ENCODE data around the gene STIM2.

The STIM2 gene

DNA sequence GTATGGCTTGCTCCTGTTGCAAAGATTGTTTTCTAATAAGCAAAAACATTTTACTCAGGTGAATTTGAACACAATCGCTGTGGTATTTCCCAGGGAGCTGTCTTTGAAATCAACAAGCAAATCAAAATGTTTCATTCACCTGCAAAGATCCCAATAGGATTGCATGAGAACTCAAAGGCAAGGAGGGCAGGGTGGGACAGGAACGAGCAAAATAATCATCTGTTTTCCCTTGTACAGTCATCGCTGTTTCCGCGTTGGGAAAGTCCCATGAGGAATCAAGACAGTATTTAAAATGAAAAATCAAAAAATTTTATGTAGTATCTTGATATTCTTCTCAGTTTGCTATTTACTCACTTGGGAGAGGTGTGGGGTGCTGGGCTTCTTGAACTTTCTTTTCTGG, 198.8 kb downstream of the STIM2 start:
- Histone ChIP-seq H3K27ac (ENCODE audit: low read depth, low read length) (no peak overlapping the region), H3K4me3 (ENCODE audit: low read length) (no peak overlapping the region), H3K9me3 (ENCODE audit: insufficient read depth, low read depth, low read length) (no peaks in the 10 kb centered on the region), H3K4me1 (ENCODE audit: insufficient read depth, low read length) (peaks cover 8% of the 10 kb centered on the region; the same call in 1 of the 2 replicates), H3K36me3 (ENCODE audit: insufficient read depth, low read length) (no peaks in the 10 kb centered on the region), H3K9ac (ENCODE audit: low read depth, low read length) (no peak overlapping the region), H3K27me3 (ENCODE audit: insufficient read depth, low read length) (no peaks in the 10 kb centered on the region)
- 97% methylated on average over 5 of the region's 5 CpGs for WGBS

- H3K9ac ChIP-seq (ENCODE audit: low read depth, low read length): no peak overlapping the region
- no peak overlapping the region for H3K4me3 ChIP-seq (ENCODE audit: low read length)
- peaks cover 5% of the 10 kb centered on the region; the same call in 1 of the 2 replicates for H3K4me1 ChIP-seq (ENCODE audit: insufficient read depth, low read length)
- 92% methylated on average over 7 of the region's 7 CpGs for WGBS
- no peaks in the 10 kb centered on the region for H3K36me3 ChIP-seq (ENCODE audit: insufficient read depth, low read length)
- H3K9me3 ChIP-seq (ENCODE audit: insufficient read depth, low read depth, low read length): no peaks in the 10 kb centered on the region
- H3K27ac ChIP-seq (ENCODE audit: low read depth, low read length): no peak overlapping the region
- no peaks in the 10 kb centered on the region for H3K27me3 ChIP-seq (ENCODE audit: insufficient read depth, low read length)
These were observed 201.6 kb downstream of the STIM2 start for GRCh38 chr4:27062256-27062655.

GRCh38 chr4:27066591-27066990, 205.9 kb downstream of the STIM2 start:
- no peak overlapping the region for H3K9ac ChIP-seq (ENCODE audit: low read depth, low read length)
- 96% methylated on average over 3 of the region's 3 CpGs for WGBS

DNA sequence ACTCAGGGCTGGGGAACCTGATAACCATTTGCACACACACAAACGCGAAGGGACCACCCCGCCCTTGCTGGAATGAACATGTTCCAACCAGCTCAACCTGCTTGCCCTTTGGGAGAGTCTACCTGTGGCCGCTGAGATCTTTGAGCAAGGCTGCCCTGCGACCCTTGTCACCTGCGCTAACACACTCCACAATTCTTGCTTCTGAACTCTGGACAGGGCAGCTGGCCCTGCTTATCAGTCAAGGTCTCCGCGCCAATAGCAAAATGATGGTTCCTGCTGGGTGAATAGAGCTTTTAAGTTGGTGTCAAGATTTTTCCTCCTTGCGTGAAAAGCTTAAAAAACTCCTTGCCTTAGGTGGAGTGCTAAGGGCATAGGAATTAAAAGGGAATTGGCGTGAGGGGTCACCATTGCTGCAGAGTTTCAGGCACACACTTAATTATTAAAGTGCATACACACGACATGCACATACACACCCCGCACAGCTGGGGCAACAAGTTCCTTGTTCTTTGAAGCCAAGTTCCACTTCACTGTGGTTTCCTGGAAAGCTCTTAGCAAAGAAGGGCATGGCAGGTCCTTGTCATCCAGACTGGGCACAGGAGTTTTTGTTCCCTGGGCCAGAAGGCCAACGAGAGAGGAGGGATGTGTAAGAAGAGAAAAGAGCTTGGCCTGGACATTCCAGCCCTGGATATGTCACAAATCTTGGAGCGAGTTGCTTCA, 207.7 kb downstream of the STIM2 start:
- H3K27me3 ChIP-seq (ENCODE audit: insufficient read depth, low read length): no peaks in the 10 kb centered on the region
- no peaks in the 10 kb centered on the region for H3K4me1 ChIP-seq (ENCODE audit: insufficient read depth, low read length)
- H3K9me3 ChIP-seq (ENCODE audit: insufficient read depth, low read depth, low read length): no peaks in the 10 kb centered on the region
- no peak overlapping the region for H3K4me3 ChIP-seq (ENCODE audit: low read length)
- WGBS: 94% methylated on average over 14 of the region's 14 CpGs
- H3K36me3 ChIP-seq (ENCODE audit: insufficient read depth, low read length): no peaks in the 10 kb centered on the region
- H3K27ac ChIP-seq (ENCODE audit: low read depth, low read length): no peak overlapping the region
- no peak overlapping the region for H3K9ac ChIP-seq (ENCODE audit: low read depth, low read length)

More at GRCh38 chr4:27066591-27066990, 205.9 kb downstream of the STIM2 start:
- H3K27me3 ChIP-seq (ENCODE audit: insufficient read depth, low read length): no peaks in the 10 kb centered on the region
- H3K4me1 ChIP-seq (ENCODE audit: insufficient read depth, low read length): peaks cover 5% of the 10 kb centered on the region; the same call in 1 of the 2 replicates
- H3K36me3 ChIP-seq (ENCODE audit: insufficient read depth, low read length): no peaks in the 10 kb centered on the region
- no peak overlapping the region for H3K27ac ChIP-seq (ENCODE audit: low read depth, low read length)
- H3K9me3 ChIP-seq (ENCODE audit: insufficient read depth, low read depth, low read length): no peaks in the 10 kb centered on the region
- H3K4me3 ChIP-seq (ENCODE audit: low read length): no peak overlapping the region

Data from HUES64 (cell line).